Heart right ventricle (tissue), 16 donors: ENCODE measurements around the gene TSFM. TPM values are rescaled to one million over a fixed set of nuclear protein-coding genes. Genes with fewer than 3 reads are reported as not detected.

Experiments used
- ATAC-seq, 8 donors: fragments of 200-7000 bp; cut with Tn5 transposase; one replicate each; pipeline ENCODE4 v1.9.1; 2020; ENCODE audit warnings: mild to moderate bottlenecking in 8 of 8, moderate library complexity in 8 of 8, moderate number of reproducible peaks in 1 of 8
- DNase-seq, 2 donors: peaks; one replicate each; pipeline ENCODE4 v3.0.0-alpha.2; 2020
- H3K27ac ChIP-seq, 10 donors: fragments of 200-600 bp; sonication (generic) in 2 of 10; one replicate each; pipeline versions ENCODE4 v1.5.0 to v1.8.0; 2020 to 2022; ENCODE audit warnings: mild to moderate bottlenecking in 3 of 10
- H3K27me3 ChIP-seq, 7 donors: fragments of 200-600 bp; one replicate each; pipeline ENCODE4 v1.8.0; 2021 to 2022; ENCODE audit warnings: mild to moderate bottlenecking in 2 of 7
- H3K36me3 ChIP-seq, 9 donors: fragments of 200-600 bp; sonication (generic) in 1 of 9; one replicate each; pipeline versions ENCODE4 v1.5.0 to v1.8.0; 2020 to 2022; ENCODE audit warnings: mild to moderate bottlenecking in 2 of 9
- H3K4me1 ChIP-seq, 9 donors: fragments of 200-600 bp; sonication (generic) in 1 of 9; one replicate each; pipeline versions ENCODE4 v1.5.0 to v1.8.0; 2020 to 2022; ENCODE audit warnings: mild to moderate bottlenecking in 4 of 9
- H3K4me3 ChIP-seq, 10 donors: fragments of 200-600 bp; sonication (generic) in 2 of 10; one replicate each; pipeline versions ENCODE4 v1.5.0 to v1.8.0; 2020 to 2022; ENCODE audit warnings: mild to moderate bottlenecking in 7 of 10, moderate library complexity in 2 of 10
- H3K9me3 ChIP-seq, 11 donors: fragments of 200-600 bp in 10 of 11; sonication (generic) in 2 of 11; one replicate each; pipeline versions ENCODE4 v1.5.0 to v1.8.0; 2013 to 2022; ENCODE audit warnings: mild to moderate bottlenecking in 2 of 11, control low read depth in 1 of 11, moderate library complexity in 1 of 11
- WGBS, 2 donors: extraction: QIAGEN DNeasy Blood & Tissue Kit; methylation state at CpG; one replicate each; pipeline ENCODE4 v1.1.7; 2013; ENCODE audit warnings: inconsistent platforms in 1 of 2; 5-methylcytosine and 5-hydroxymethylcytosine counted together
- intact Hi-C, 10 donors: fragments of 100-400 bp; cut with DNase I; formaldehyde crosslinking; loops; one replicate each; pipeline versions ENCODE4 v1.11.1 to v1.14.2; 2022
- polyA plus RNA-seq, 2 donors: library from polyadenylated mRNA; stranded (reverse); fragments of 200-250 nt; gene quantifications; one replicate each; pipeline ENCODE4 v1.2.3, GENCODE V29; 2013
- total RNA-seq, 10 donors: library from RNA; stranded (reverse); fragmentation: NEBNext Ultra II Directional in 3 of 10; extraction: Animal tissue kit (Norgen Biotek cat#: 25700) in 3 of 10; gene quantifications; one replicate each; pipeline versions ENCODE4 v1.2.1 to v1.2.4, GENCODE V29; 2021 to 2023
- TF ChIP-seq, protein P1 (sequence below), 9 donors: fragments of 200-600 bp; sonication (generic) in 2 of 9; IDR thresholded peaks; one replicate each; pipeline versions ENCODE4 v1.5.0 to v1.8.0; 2021 to 2022; ENCODE audit warnings: antibody characterized with exemption in 9 of 9, mild to moderate bottlenecking in 5 of 9, moderate library complexity in 1 of 9
- donor health status: Arrhythmogenic right ventricular cardiomyopathy.
- donor health status: ischemic (EF 13 %, LVEDD 7.1; RV severe dilation, severe dysfunction).
- donor health status: healthy with polysubstance abuse.
- donor health status: DM: no; HTN: yes; CAD: no.
- donor health status: DM: no; HTN: no; CAD: no.
- donor health status: ischemic (EF 25% LVEDD 6.9; RV normal size, moderate dysfunction).
- donor health status: ischemic (EF 25% LVEDD 5.7; RV mildly dilated, moderate dysfunction).
- donor health status: healthy.
- donor health status: DM: yes; HTN: yes; CAD: no.
- donor health status: Ischemic cardiomyopathy.
- donor health status: ischemic (EF 35%, LVEDD 5.7; RV mildly dilated, moderate dysfunction).
- donor health status: nonischemic (EF 11% LVEDD 7.7; RV severe dilation, severe dysfunction).
- donor health status: DM: yes; HTN: yes; CAD: no.
- donor health status: PGD.
- donor health status: ischemic (EF 29% LVEDD 5.4; RV normal size, mild dysfunction).
- donor health status: nonischemic (EF 23%, LVEDD 6.1; RV moderate dilation, normal function).

The TSFM gene
- total and polyA plus RNA-seq, 12 donors: 22.9 to 70.6 (median 52.6) TPM

DNA sequence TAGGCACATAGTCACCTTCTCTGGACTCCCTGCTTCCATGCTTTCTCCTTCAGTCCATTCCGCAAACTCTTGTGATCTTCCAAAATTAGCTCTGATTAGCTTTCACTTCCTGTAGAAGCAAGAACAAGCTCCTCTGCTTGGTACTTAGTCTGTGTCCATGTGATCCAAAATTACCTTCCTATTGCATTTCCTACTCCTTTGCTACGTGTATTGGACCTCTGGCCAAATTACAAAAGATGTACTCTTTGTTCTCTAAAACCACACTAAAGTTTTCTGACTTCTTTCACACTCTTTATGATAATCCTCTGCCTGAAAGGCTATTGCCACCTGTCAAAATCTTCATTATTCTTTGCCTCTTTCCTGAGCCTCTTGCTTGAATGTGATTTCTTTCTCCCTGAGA lies 786 bp upstream of the TSFM start:
- no peaks in the 10 kb centered on the region for H3K9me3 ChIP-seq
- no peak for ATAC-seq
- H3K4me3 ChIP-seq: no peak overlapping the region
- H3K4me1 ChIP-seq: peaks cover 0 to 38% (median 17%) of the 10 kb centered on the region in 9 donors
- H3K27ac ChIP-seq: peak overlapping the region in 2 of 10 donors; percentile 28 to 90
- 68 to 79% methylated on average over 2 of the region's 2 CpGs for WGBS, 2 donors
- peaks cover 0 to 46% (median 18%) of the 10 kb centered on the region in 9 donors for H3K36me3 ChIP-seq
- H3K27me3 ChIP-seq: no peaks in the 10 kb centered on the region
- intact Hi-C loops: loop anchor here in 5 of 10 donors (1.0 to 5.0 kb wide), 3 partner anchors 123 to 126 kb away; no protein-coding TSS in a partner anchor
- TF ChIP-seq, protein P1, sequence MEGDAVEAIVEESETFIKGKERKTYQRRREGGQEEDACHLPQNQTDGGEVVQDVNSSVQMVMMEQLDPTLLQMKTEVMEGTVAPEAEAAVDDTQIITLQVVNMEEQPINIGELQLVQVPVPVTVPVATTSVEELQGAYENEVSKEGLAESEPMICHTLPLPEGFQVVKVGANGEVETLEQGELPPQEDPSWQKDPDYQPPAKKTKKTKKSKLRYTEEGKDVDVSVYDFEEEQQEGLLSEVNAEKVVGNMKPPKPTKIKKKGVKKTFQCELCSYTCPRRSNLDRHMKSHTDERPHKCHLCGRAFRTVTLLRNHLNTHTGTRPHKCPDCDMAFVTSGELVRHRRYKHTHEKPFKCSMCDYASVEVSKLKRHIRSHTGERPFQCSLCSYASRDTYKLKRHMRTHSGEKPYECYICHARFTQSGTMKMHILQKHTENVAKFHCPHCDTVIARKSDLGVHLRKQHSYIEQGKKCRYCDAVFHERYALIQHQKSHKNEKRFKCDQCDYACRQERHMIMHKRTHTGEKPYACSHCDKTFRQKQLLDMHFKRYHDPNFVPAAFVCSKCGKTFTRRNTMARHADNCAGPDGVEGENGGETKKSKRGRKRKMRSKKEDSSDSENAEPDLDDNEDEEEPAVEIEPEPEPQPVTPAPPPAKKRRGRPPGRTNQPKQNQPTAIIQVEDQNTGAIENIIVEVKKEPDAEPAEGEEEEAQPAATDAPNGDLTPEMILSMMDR (IDR thresholded peaks at IDR 0.05): no peak
- no peak for DNase-seq

GRCh38 chr12:57782243-57782607 lies 362 bp upstream of the TSFM start:
- WGBS, 2 donors: 22 to 28% methylated on average over 4 of the region's 4 CpGs
- peaks cover 0 to 38% (median 17%) of the 10 kb centered on the region in 9 donors for H3K4me1 ChIP-seq
- ATAC-seq (peak in 1 of 8 donors; percentile 3), DNase-seq (no peak)
- no peaks in the 10 kb centered on the region for H3K9me3 ChIP-seq
- TF ChIP-seq, protein P1 (IDR thresholded peaks at IDR 0.05): no peak
- H3K27ac ChIP-seq: peak overlapping the region in 5 of 10 donors; percentile 6 to 90 (median 28)
- intact Hi-C loops: loop anchor here in 5 of 10 donors (1.0 to 5.0 kb wide), 3 partner anchors 123 to 125 kb away; no protein-coding TSS in a partner anchor
- H3K4me3 ChIP-seq: peak overlapping the region in 8 of 10 donors; percentile 64 to 99 (median 90)
- peaks cover 0 to 46% (median 22%) of the 10 kb centered on the region in 9 donors for H3K36me3 ChIP-seq
- H3K27me3 ChIP-seq: no peaks in the 10 kb centered on the region

GRCh38 chr12:57783466-57783801 lies 847 bp downstream of the TSFM start:
- intact Hi-C loops: loop anchor here in 4 of 10 donors (2.0 to 5.0 kb wide), 2 partner anchors 121 to 124 kb away; no protein-coding TSS in a partner anchor
- TF ChIP-seq, protein P1 (IDR thresholded peaks at IDR 0.05): no peak
- H3K4me1 ChIP-seq: peaks cover 0 to 38% (median 17%) of the 10 kb centered on the region in 9 donors
- H3K27me3 ChIP-seq: no peaks in the 10 kb centered on the region
- peak overlapping the region in 3 of 10 donors; percentile 68 to 90 (median 74) for H3K27ac ChIP-seq
- ATAC-seq (no peak), DNase-seq (no peak)
- WGBS, 2 donors: 82 to 87% methylated on average over 12 of the region's 12 CpGs
- H3K4me3 ChIP-seq: peak overlapping the region; percentile 64 to 99 (median 90)
- no peaks in the 10 kb centered on the region for H3K9me3 ChIP-seq
- H3K36me3 ChIP-seq: peaks cover 0 to 58% (median 24%) of the 10 kb centered on the region in 9 donors

DNA sequence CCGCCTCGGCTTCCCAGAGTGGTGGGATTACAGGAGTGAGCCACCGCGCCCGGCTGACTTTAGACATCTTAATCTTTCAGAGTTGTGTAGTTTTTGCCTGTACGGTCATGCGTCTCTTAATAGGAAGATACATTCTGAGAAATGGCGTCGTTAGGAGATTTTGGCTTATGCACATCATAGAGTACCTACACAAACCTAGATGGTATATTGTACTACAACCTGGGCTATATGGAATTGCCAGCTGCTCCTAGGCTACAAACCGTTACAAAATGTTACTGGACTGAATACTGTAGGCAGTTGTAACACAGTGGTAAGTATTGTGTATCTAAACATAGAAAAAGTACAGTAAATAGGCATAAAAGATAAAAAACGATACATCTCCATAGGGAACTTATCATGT lies 1.3 kb downstream of the TSFM start:
- Histone ChIP-seq H3K4me3 (peak overlapping the region in 7 of 10 donors; percentile 64 to 99 (median 96)), H3K36me3 (peaks cover 0 to 62% (median 25%) of the 10 kb centered on the region in 9 donors), H3K4me1 (peaks cover 0 to 38% (median 17%) of the 10 kb centered on the region in 9 donors), H3K9me3 (no peaks in the 10 kb centered on the region), H3K27ac (no peak overlapping the region), H3K27me3 (no peaks in the 10 kb centered on the region)
- intact Hi-C loops: loop anchor here in 4 of 10 donors (2.0 to 5.0 kb wide), 2 partner anchors 121 to 123 kb away; no protein-coding TSS in a partner anchor
- TF ChIP-seq, protein P1 (IDR thresholded peaks at IDR 0.05): no peak
- ATAC-seq: no peak
- no peak for DNase-seq
- 90 to 93% methylated on average over 11 of the region's 11 CpGs for WGBS, 2 donors
